ENCODE measurements around the gene CDC42BPA.
"Not testable (repeated sequence)": the region's sequence is repeated elsewhere in the genome, so short reads cannot be mapped to it uniquely, and the experiment has no call there.

- not testable (repeated sequence) for TF ChIP-seq CTCF, POLR2A, EP300 (IDR thresholded peaks at IDR 0.05)
Measured at GRCh38 chr1:227132695-227133094, 185.6 kb downstream of the CDC42BPA start.
